ENCODE measurements around the gene CCL18. TPM values are rescaled to one million over a fixed set of nuclear protein-coding genes. Genes with fewer than 3 reads are reported as not detected.

Gene CCL18
- total and polyA plus RNA-seq, 10 of the 15 experiments (the other 5 are each of a cell fraction or from before 2014, with no cell fraction given) = 0.26 TPM; not detected in 9

- ChIA-PET CTCF (interaction anchor here (2.8 kb wide), 1 partner anchor 17 kb away, joined by 10 read pairs; no protein-coding TSS in a partner anchor), RAD21 (ENCODE audit: unreplicated experiment) (interaction anchor here (1.1 kb wide), 1 partner anchor 18 kb away, joined by 3 read pairs; no protein-coding TSS in a partner anchor), POLR2A (interaction anchor here (0.6 kb wide), 1 partner anchor 63 kb away, joined by 7 read pairs; no protein-coding TSS in a partner anchor), SMC1A (ENCODE audit: uncharacterized antibody, unreplicated experiment) (no interaction called here)
- intact Hi-C loops (cut with micrococcal nuclease; ENCODE audit: unreplicated experiment) (no loop called here), in situ Hi-C loops (cut with MboI) (no loop called here)
- Histone ChIP-seq H3K79me2 (ENCODE audit: control insufficient read depth, insufficient read depth, low read length) (no peaks in the 10 kb centered on the region), H3K9me3 (replicated peaks; ENCODE audit: control insufficient read depth, insufficient read depth, low read length) (no peaks in the 10 kb centered on the region; the same call in 2 of the 3 replicates), H3K4me1 (ENCODE audit: control insufficient read depth, insufficient read depth, low read length) (no peaks in the 10 kb centered on the region), H3K27me3 (replicated peaks in 1 of 2; ENCODE audit: control insufficient read depth in 2 of 2, insufficient read depth in 2 of 2, low read length in 1 of 2) (no peaks in the 10 kb centered on the region), H2AFZ (ENCODE audit: control insufficient read depth, low read depth, low read length) (no peak overlapping the region), H3K36me3 (ENCODE audit: control insufficient read depth in 2 of 2, insufficient read depth in 2 of 2, low read length in 1 of 2) (no peaks in the 10 kb centered on the region), H3K27ac (ENCODE audit: control insufficient read depth, insufficient read depth) (no peak overlapping the region), H4K20me1 (ENCODE audit: control insufficient read depth, insufficient read depth) (no peaks in the 10 kb centered on the region), H3K4me2 (ENCODE audit: control insufficient read depth, insufficient read depth) (no peak overlapping the region), H3K9ac (ENCODE audit: control insufficient read depth, insufficient read depth, low read length) (no peak overlapping the region), H3K4me3 (no peak overlapping the region)
- no TSS peak for BruUV-seq (replicated peaks)
- ATAC-seq = no peak
- WGBS (ENCODE audit: insufficient coverage, insufficient replicate concordance, low lambda C conversion rate, missing lambda C conversion rate) = 45% methylated on average over 2 of the region's 2 CpGs
- TF ChIP-seq USF1 (IDR thresholded peaks at IDR 0.05; ENCODE audit: borderline replicate concordance, extremely low read length, insufficient read depth, low read depth, low read length) = no peak
- no peak for TF ChIP-seq HDAC2 (IDR thresholded peaks at IDR 0.05)
- TF ChIP-seq GATAD2B (conservative IDR thresholded peaks at IDR 0.05; ENCODE audit: low read depth) = no peak
- no peak for TF ChIP-seq SREBF1 (IDR thresholded peaks at IDR 0.05; ENCODE audit: low read length)
- no peak for TF ChIP-seq RBBP5 (conservative IDR thresholded peaks at IDR 0.05)
- no peak for TF ChIP-seq FOXM1 (IDR thresholded peaks at IDR 0.05; ENCODE audit: low read depth, low read length)
- no peak for TF ChIP-seq BRCA1 (IDR thresholded peaks at IDR 0.05; ENCODE audit: low read depth, low read length)
- TF ChIP-seq ASH2L (IDR thresholded peaks at IDR 0.05; ENCODE audit: borderline replicate concordance, low read depth) = no peak
- no peak for FAIRE-seq
- DNase-seq (ENCODE audit: low read depth, low spot score) = no peak
Measured at GRCh38 chr17:36055171-36055570, 8.9 kb upstream of the CCL18 start.

Data from GM12878 (cell line).